PC-3 (cell line): Measurements from ENCODE around the gene TAF1C. TPM values are rescaled to one million over a fixed set of nuclear protein-coding genes. Genes with fewer than 3 reads are reported as not detected.

Source experiments
- ATAC-seq: fragments of 200-7000 bp; cut with Tn5 transposase; 2 replicates; pipeline ENCODE4 v1.9.1; 2020; ENCODE audit warnings: mild to moderate bottlenecking, moderate library complexity
- BruUV-seq: library from RNA; stranded (reverse); fragments of 400-500 nt; replicated peaks from 2 replicates; lab custom pipeline; 2021; lab: Mats Ljungman, UMichigan
- CTCF ChIA-PET: fragments of 300-600 bp; sonication (Branson Sonifier 250); formaldehyde crosslinking; loops from one replicate; lab custom pipeline; 2022; ENCODE audit warnings: antibody characterized with exemption; lab: Charles Lee
- POLR2A ChIA-PET: fragments of 300-600 bp; sonication (Branson Sonifier 250); formaldehyde crosslinking; loops from one replicate; lab custom pipeline; 2022; ENCODE audit warnings: antibody characterized with exemption; ENCODE audit not compliant: unreplicated experiment; lab: Charles Lee
- DNase-seq: peaks from one replicate; pipeline ENCODE4 v3.0.0-alpha.2; 2015
- H2AFZ ChIP-seq: fragments of 300-600 bp; sonication (generic); 2 replicates; pipeline ENCODE4 v1.6.0; 2016; ENCODE audit warnings: antibody characterized with exemption, low read length
- H3F3A ChIP-seq: fragments of 300-600 bp; sonication (generic); one replicate; pipeline ENCODE4 v1.6.0; 2017; ENCODE audit warnings: antibody characterized with exemption, low read length, control low read depth, mild to moderate bottlenecking; ENCODE audit not compliant: unreplicated experiment
- H3K27ac ChIP-seq: fragments of 300-600 bp; sonication (generic); 2 replicates; pipeline ENCODE4 v1.5.1; 2016; ENCODE audit warnings: mild to moderate bottlenecking, low read length
- H3K27me3 ChIP-seq: fragments of 300-600 bp; sonication (generic); 2 replicates; pipeline ENCODE4 v1.6.1; 2016; ENCODE audit warnings: low read length, mixed read lengths
- H3K36me3 ChIP-seq: fragments of 300-600 bp; sonication (generic); 2 replicates; pipeline ENCODE4 v1.6.1; 2016; ENCODE audit warnings: low read depth, mixed run types, low read length, mixed read lengths
- H3K4me1 ChIP-seq: fragments of 300-600 bp; sonication (generic); 2 replicates; pipeline ENCODE4 v1.5.1; 2016; ENCODE audit warnings: low read length; ENCODE audit not compliant: insufficient read depth
- H3K4me2 ChIP-seq: fragments of 300-600 bp; sonication (generic); 2 replicates; pipeline ENCODE4 v1.6.0; 2016; ENCODE audit warnings: low read length
- H3K4me3 ChIP-seq: fragments of 300-600 bp; sonication (generic); 2 replicates; pipeline ENCODE4 v1.5.1; 2016; ENCODE audit warnings: mild to moderate bottlenecking, low read length, mixed read lengths
- H3K79me2 ChIP-seq: fragments of 300-600 bp; sonication (generic); 2 replicates; pipeline ENCODE4 v1.6.1; 2017; ENCODE audit warnings: low read length, mixed read lengths
- H3K9ac ChIP-seq: fragments of 300-600 bp; sonication (generic); 2 replicates; pipeline ENCODE4 v1.6.0; 2016; ENCODE audit warnings: mild to moderate bottlenecking, low read length
- H3K9me2 ChIP-seq: fragments of 300-600 bp; sonication (generic); replicated peaks from 2 replicates; pipeline ENCODE4 v1.6.1; 2016; ENCODE audit warnings: mixed run types, low read length, mixed read lengths
- H3K9me3 ChIP-seq: fragments of 300-600 bp; sonication (generic); 2 replicates; pipeline ENCODE4 v1.6.1; 2016; ENCODE audit warnings: low read length, mixed read lengths
- H4K20me1 ChIP-seq: fragments of 300-600 bp; sonication (generic); 2 replicates; pipeline ENCODE4 v1.6.1; 2016; ENCODE audit warnings: low read length, mixed read lengths
- EZH2 ChIP-seq: fragments of 300-600 bp; sonication (generic); IDR thresholded peaks from one replicate; pipeline ENCODE4 v1.6.1; 2017; ENCODE audit warnings: antibody characterized with exemption, mild to moderate bottlenecking, low read length; ENCODE audit not compliant: unreplicated experiment
- EZH2phosphoT487 ChIP-seq: fragments of 300-600 bp; sonication (generic); IDR thresholded peaks from 2 replicates; pipeline ENCODE4 v1.6.1; 2018; ENCODE audit warnings: mild to moderate bottlenecking, antibody characterized with exemption, low read length, borderline replicate concordance
- intact Hi-C: fragments of 100-400 bp; cut with micrococcal nuclease; formaldehyde crosslinking; loops from 2 replicates; pipeline ENCODE4 v1.9.0; 2023
- total RNA-seq: library from RNA; depleted of rRNA; stranded (reverse); fragments of >200 nt; gene quantifications from 2 replicates; pipeline ENCODE4 v1.2.3, GENCODE V29; 2014
- TF ChIP-seq, protein P1 (sequence below): fragments of 300-600 bp; sonication (generic); conservative IDR thresholded peaks from 2 replicates; pipeline ENCODE4 v1.5.1; 2017; ENCODE audit warnings: antibody characterized with exemption, low read depth, mild to moderate bottlenecking, low read length

The TAF1C gene
- total RNA-seq, 1 experiment from 2014 or later = 21.8 TPM

DNA sequence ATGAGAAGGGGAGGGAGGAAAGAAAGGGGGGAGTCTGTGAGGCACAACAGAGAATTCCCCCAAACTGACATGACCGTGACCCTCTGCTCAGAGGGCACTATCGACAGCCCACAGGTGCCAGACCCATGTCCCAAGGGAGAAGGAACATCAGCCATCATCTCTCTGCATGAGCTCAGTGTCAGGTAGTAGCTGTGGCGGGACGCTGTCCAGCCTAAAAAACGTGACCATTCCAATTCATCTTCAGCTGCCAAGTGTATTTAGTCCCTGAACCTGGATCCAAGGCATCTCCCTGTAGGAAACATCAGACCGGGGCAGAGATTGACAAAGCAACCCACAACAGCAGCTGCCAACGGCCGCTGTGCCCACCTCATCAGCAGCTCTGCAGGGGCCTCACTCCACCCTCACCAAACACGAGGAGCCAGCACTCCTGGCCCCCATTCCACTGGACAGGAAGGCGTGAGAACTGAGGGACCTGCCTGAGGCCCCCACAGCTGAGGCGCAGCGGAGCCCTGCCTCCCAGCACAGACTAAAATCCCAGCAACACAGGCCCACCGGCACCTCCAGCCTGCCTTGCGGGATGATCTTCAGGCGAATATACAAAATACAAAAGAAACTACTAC is 8.6 kb downstream of the TAF1C start:
- no peaks in the 10 kb centered on the region for H3K9me2 ChIP-seq
- DNase-seq (no peak), ATAC-seq (no peak)
- H3K36me3 ChIP-seq = no peaks in the 10 kb centered on the region; the same call in 1 of the 2 replicates
- no peaks in the 10 kb centered on the region for H3K79me2 ChIP-seq
- intact Hi-C loops = loop anchor here (5.0 kb wide), 1 partner anchor 221 kb away; no protein-coding TSS in a partner anchor
- POLR2A ChIA-PET = no interaction called here
- BruUV-seq = no TSS peak
- H3K27ac ChIP-seq = no peak overlapping the region
- H3K9me3 ChIP-seq = no peaks in the 10 kb centered on the region
- no peak overlapping the region for H3K4me3 ChIP-seq
- H3K4me1 ChIP-seq = peaks cover 20% of the 10 kb centered on the region
- no peak overlapping the region for H3K9ac ChIP-seq
- CTCF ChIA-PET = interaction anchor here (0.6 to 1.6 kb wide), 1 partner anchor 9 kb away, joined by 3 to 5 read pairs; the partner anchor contains the start of gene TAF1C
- no peaks in the 10 kb centered on the region for H3F3A ChIP-seq
- H3K4me2 ChIP-seq = no peak overlapping the region
- no peaks in the 10 kb centered on the region for H4K20me1 ChIP-seq
- no peak overlapping the region for H2AFZ ChIP-seq
- H3K27me3 ChIP-seq = no peaks in the 10 kb centered on the region
- TF ChIP-seq, protein P1, sequence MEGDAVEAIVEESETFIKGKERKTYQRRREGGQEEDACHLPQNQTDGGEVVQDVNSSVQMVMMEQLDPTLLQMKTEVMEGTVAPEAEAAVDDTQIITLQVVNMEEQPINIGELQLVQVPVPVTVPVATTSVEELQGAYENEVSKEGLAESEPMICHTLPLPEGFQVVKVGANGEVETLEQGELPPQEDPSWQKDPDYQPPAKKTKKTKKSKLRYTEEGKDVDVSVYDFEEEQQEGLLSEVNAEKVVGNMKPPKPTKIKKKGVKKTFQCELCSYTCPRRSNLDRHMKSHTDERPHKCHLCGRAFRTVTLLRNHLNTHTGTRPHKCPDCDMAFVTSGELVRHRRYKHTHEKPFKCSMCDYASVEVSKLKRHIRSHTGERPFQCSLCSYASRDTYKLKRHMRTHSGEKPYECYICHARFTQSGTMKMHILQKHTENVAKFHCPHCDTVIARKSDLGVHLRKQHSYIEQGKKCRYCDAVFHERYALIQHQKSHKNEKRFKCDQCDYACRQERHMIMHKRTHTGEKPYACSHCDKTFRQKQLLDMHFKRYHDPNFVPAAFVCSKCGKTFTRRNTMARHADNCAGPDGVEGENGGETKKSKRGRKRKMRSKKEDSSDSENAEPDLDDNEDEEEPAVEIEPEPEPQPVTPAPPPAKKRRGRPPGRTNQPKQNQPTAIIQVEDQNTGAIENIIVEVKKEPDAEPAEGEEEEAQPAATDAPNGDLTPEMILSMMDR = no peak
- TF ChIP-seq EZH2 (no peak), EZH2phosphoT487 (no peak)

DNA sequence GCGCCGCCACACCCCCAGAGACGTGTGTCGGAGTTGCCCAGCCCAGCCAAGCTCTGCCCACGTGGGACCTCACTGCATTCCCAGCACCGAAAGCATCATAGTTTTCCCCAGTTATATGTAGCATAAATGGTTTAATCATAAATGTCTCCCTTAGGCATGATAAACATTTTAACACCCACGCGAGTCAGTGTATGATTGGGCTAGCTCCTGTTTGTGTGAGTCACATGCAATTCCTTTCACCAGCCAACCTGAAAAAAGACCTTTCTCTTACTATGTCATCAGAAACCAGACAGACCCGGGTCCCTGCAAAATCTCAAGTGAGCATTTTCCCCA is 9.2 kb downstream of the TAF1C start:
- Histone ChIP-seq H3K36me3 (no peaks in the 10 kb centered on the region), H3K4me1 (peaks cover 20% of the 10 kb centered on the region), H3K9ac (no peak overlapping the region), H3K4me2 (no peak overlapping the region), H3K9me3 (no peaks in the 10 kb centered on the region), H4K20me1 (no peaks in the 10 kb centered on the region), H3F3A (no peaks in the 10 kb centered on the region), H3K79me2 (no peaks in the 10 kb centered on the region), H2AFZ (no peak overlapping the region), H3K27ac (no peak overlapping the region), H3K27me3 (no peaks in the 10 kb centered on the region), H3K4me3 (no peak overlapping the region), H3K9me2 (no peaks in the 10 kb centered on the region)
- TF ChIP-seq, protein P1 = no peak
- TF ChIP-seq EZH2 = no peak
- TF ChIP-seq EZH2phosphoT487 = no peak
- intact Hi-C loops = loop anchor here (5.0 kb wide), 1 partner anchor 220 kb away; no protein-coding TSS in a partner anchor
- ChIA-PET POLR2A (no interaction called here), CTCF (interaction anchor here (1.6 kb wide), 1 partner anchor 9 kb away, joined by 5 read pairs; the partner anchor contains the start of gene TAF1C)
- DNase-seq = no peak
- ATAC-seq = peak; percentile 18
- no TSS peak for BruUV-seq
